ENCODE measurements around the gene AP2B1.

AP2B1 gene

DNA sequence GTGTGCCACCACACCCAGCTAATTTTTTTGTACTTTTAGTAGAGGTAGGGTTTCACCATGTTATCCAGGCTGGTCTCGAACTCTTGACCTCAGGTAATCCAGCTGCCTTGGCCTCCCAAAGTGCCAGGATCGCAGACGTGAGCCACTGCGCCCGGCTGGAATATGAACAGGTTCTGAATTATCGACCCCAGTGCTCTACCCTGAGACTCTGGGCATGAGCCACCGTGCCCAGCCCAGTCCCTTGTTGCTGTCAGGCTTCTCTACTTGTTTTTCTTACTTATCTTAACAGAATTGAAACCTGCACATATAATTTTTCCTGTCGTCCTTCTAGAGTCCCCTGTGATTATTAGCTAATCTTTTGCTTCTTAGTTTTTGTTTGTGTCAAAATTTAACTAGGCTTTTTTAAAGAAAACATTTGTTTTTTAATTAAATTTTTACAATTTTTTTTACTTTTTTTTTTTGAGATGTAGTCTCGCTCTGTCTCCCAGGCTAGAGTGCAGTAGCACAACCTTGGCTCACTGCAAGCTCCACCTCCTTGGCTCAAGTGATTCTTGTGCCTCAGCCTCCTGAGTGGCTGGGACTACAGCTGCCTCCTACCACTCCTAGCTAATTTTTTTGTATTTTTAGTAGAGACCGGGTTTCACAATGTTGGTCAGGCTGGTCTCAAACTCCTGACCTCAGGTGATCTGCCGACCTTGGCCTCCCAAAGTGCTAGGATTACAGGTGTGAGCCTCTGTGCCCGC is 66.7 kb downstream of the AP2B1 start:
- no peak for DNase-seq (ENCODE audit: low read depth)
- H3K4me3 ChIP-seq (ENCODE audit: low read length), result no peak overlapping the region
- TF ChIP-seq, protein P1, sequence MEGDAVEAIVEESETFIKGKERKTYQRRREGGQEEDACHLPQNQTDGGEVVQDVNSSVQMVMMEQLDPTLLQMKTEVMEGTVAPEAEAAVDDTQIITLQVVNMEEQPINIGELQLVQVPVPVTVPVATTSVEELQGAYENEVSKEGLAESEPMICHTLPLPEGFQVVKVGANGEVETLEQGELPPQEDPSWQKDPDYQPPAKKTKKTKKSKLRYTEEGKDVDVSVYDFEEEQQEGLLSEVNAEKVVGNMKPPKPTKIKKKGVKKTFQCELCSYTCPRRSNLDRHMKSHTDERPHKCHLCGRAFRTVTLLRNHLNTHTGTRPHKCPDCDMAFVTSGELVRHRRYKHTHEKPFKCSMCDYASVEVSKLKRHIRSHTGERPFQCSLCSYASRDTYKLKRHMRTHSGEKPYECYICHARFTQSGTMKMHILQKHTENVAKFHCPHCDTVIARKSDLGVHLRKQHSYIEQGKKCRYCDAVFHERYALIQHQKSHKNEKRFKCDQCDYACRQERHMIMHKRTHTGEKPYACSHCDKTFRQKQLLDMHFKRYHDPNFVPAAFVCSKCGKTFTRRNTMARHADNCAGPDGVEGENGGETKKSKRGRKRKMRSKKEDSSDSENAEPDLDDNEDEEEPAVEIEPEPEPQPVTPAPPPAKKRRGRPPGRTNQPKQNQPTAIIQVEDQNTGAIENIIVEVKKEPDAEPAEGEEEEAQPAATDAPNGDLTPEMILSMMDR (conservative IDR thresholded peaks at IDR 0.05; ENCODE audit: low read depth, low read length), result no peak

DNA sequence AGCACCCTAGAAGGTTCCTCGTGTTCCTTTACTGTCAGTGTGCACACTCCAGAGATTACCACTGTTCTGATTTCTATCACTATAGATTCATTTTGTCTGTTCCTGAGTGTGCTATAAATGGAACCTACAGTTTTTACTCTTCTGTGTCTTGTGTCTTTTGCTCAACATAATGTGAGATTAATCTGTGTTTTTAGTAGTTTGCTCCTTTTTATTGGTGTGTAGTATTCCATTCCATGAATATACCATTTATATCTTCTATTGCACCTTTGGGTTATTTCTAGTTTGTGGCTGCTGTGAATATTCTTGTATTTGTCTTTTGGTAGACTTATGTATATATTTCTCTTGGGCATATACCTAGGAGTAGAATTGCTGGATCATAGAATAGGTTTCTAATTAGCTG is 68.2 kb downstream of the AP2B1 start:
- H3K4me3 ChIP-seq (ENCODE audit: low read length), result no peak overlapping the region
- no peak for DNase-seq (ENCODE audit: low read depth)
- TF ChIP-seq, protein P1 (conservative IDR thresholded peaks at IDR 0.05; ENCODE audit: low read depth, low read length), result no peak

DNA sequence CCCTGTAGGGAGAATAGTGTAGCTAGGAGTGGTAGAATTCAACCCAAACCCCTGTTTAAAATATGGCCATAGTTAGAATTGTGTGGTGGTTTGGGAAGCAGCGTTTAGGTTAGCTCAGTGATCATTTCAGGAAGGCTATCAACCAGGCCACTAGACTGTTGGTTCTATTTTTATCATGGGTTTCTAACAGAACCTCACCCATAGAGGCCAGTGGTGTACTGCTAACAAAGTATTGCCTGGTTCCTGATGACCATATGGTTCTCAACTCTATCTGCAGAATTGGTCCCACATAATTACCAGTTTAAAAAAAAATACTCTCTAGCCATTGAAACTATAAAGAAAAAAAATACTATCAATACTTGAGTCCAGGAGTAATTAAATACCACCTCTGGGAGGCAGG is 73.8 kb downstream of the AP2B1 start:
- TF ChIP-seq, protein P1 (conservative IDR thresholded peaks at IDR 0.05; ENCODE audit: low read depth, low read length), result no peak
- no peak overlapping the region for H3K4me3 ChIP-seq (ENCODE audit: low read length)
- no peak for DNase-seq (ENCODE audit: low read depth)

DNA sequence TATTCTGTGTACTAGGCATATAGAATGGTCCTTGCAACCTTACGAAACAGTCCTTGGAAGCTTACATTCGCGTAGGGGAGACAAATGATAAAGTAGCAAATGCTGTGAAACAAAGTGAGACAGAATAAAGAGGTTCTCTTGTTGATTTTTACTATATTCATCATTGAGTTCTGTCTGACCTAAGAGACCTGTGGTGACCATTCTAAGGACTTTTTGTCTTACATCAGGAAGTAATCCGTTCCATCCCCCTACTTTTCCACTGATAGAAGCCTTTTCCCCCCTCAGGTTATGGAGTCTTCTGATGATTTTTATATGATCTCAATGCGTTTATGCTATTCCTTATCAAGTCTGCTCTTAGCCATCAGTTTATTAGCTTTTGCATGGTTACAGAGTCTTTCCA is 77.6 kb downstream of the AP2B1 start:
- no peak for DNase-seq (ENCODE audit: low read depth)
- H3K4me3 ChIP-seq (ENCODE audit: low read length), result no peak overlapping the region
- TF ChIP-seq, protein P1 (conservative IDR thresholded peaks at IDR 0.05; ENCODE audit: low read depth, low read length), result no peak

DNA sequence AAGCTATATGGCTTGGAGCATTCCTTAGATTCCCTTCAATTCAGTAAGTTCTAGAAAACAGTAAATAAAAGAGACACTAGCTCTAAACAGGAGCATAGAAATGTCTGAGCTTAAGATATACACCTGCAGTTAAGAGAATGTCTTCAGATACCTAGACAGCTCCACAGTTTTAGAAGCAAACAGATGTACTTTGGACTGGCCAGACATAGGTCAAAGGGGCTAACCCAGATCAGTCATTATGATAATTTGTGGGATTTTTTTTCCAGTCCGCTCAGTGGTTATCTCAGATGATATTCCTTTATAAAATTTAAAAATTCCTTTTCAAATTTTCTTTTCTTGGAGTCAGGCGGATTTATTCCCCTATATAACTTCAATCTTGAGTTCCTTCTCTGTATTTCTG is 78.5 kb downstream of the AP2B1 start:
- H3K4me3 ChIP-seq (ENCODE audit: low read length), result no peak overlapping the region
- DNase-seq (ENCODE audit: low read depth), result no peak
- TF ChIP-seq, protein P1 (conservative IDR thresholded peaks at IDR 0.05; ENCODE audit: low read depth, low read length), result no peak

DNA sequence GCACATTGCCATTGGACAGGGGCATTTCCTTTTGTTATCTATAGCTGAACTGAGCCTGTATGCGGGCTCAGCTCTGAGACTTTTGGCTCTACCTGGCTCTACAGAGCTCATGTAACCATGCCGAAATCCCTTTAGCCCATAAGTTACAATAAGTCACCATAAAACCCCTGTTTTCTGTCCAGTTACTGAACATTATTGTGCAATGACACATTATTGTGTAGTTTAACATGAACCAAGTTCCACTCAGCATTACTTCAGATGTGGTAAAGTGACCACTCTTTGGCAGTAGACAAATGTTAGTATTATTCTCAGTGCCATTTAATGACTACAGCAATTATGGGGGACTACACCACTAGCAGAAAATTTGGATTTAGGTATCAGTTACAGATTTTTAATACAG is 78.9 kb downstream of the AP2B1 start:
- no peak for DNase-seq (ENCODE audit: low read depth)
- H3K4me3 ChIP-seq (ENCODE audit: low read length), result no peak overlapping the region

More for the DNA sequence above, 78.9 kb downstream of the AP2B1 start:
- TF ChIP-seq, protein P1 (conservative IDR thresholded peaks at IDR 0.05; ENCODE audit: low read depth, low read length), result no peak
